Stomach (tissue), 4 donors: Measurements from ENCODE around the gene CDC7.

Experiments used
- CTCF ChIP-seq, 7 experiments: fragments of 450-650 bp in 4 of 7; fragments of 200-600 bp in 3 of 7; sonication (generic) in 3 of 7; IDR thresholded peaks; one replicate each; pipeline ENCODE4 v1.5.1; 2016 to 2019; ENCODE audit warnings: antibody characterized with exemption in 7 of 7, control low read depth in 2 of 7, mild to moderate bottlenecking in 1 of 7
- EP300 ChIP-seq: sonication (generic); formaldehyde crosslinking; IDR thresholded peaks from one replicate; pipeline ENCODE4 v1.6.1; 2017; ENCODE audit warnings: antibody characterized with exemption
- POLR2A ChIP-seq, 4 donors: fragments of 450-650 bp; IDR thresholded peaks; one replicate each; pipeline ENCODE4 v1.6.1; 2016; ENCODE audit warnings: antibody characterized with exemption in 4 of 4, control low read depth in 2 of 4, mild to moderate bottlenecking in 1 of 4, moderate library complexity in 1 of 4

GRCh38 chr1:91568261-91568660, 67.6 kb downstream of the CDC7 start:
- TF ChIP-seq POLR2A (IDR thresholded peaks at IDR 0.05), result no peak
- TF ChIP-seq EP300, result no peak
- no peak for TF ChIP-seq CTCF (IDR thresholded peaks at IDR 0.05)
